NCI-H345 treated with DMSO at 0.1 percent for 48 hours (cell line): ENCODE results near the gene NHLRC1.

Source experiments
- DNase-seq: peaks from one replicate; lab custom pipeline; 2025; ENCODE audit not compliant: unreplicated experiment; lab: John Stamatoyannopoulos, UW

Gene NHLRC1

GRCh38 chr6:18139935-18140621, 17.6 kb upstream of the NHLRC1 start:
- no peak for DNase-seq

DNA sequence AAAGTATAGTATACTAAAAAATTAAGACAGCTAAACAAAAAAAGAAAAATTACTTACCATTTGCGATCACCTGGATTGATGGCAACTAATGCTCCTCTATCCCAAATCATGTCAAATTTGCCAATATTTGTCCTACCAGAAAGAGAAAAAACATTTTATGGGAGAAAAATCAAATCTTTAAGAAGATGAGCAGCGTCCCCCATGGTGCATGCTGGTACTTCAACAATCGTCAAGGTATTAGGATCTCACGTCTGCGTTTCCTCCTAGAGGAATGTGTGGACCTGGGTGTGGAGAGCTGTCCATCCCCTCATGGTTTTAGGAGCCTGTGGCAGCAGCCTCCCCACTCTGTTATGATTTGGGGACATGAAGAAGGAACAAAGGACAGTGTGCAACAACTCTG, 16.4 kb upstream of the NHLRC1 start:
- no peak for DNase-seq

GRCh38 chr6:18136260-18136659, 13.8 kb upstream of the NHLRC1 start:
- DNase-seq, result no peak

DNA sequence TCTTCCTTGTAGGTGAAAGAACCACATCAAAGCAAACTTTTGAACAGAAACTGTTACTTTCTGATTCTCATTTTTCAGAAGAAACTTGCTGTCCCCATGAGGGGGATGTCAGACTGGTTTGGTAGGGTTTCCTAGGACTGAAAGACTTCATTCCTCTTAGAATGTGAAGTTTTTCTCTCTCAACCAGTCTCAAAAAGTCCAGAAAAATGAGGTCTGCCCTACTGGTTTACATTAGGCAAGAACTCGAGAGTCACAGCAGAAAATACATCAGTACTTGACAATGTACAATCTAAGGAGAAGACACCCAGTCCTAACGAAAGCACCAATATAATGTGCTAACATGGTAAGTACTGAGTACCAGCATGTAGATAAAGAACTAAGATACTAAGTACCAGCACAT, 12.7 kb upstream of the NHLRC1 start:
- DNase-seq, result no peak

GRCh38 chr6:18132346-18132745, 9.9 kb upstream of the NHLRC1 start:
- no peak for DNase-seq

DNA sequence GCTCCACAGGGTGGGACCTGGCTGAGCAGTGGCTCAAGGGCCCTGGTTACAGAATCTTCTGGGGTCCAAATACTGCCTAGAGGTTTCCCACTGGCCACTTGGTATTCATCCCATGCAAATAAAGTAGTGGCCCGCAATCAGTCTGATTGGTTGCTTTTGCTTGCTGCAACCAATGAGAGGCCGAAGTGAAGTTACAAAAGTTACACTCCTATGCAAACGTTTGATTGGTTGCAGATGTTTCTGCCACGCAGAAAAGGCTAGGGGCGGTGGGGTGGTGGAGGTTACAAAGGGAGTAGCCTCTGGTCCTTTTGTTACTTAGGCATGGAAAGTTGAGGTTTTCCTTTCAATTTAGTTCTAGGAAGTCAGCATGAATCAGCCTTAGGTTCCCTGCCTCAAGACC, 3.6 kb upstream of the NHLRC1 start:
- no peak for DNase-seq

DNA sequence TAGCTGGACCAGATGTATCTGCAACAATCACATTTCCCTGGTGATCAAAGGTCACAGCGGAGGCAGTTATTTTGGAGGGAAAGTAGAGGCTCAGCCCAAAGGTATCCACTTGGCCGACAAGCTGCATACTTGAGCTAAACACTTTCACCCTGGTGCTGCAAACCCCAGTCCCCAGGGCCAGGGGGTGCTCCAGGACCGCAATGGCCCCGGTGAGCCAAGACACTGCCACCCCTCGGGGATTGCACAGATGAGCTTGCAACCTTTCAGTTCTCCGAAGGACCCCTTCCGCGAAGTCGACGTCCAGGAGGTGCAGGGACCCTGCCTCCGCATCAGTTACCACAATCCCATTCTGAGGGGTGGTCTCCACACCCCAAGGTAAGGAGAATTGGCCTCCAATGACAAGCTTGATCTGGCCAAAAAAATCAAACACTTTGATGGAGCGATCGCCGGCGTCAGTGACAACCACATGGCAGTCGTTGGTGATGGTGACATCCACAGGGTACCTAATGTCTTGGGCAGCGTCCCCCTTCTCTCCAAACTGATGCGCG, 823 bp downstream of the NHLRC1 start:
- DNase-seq, result no peak

DNA sequence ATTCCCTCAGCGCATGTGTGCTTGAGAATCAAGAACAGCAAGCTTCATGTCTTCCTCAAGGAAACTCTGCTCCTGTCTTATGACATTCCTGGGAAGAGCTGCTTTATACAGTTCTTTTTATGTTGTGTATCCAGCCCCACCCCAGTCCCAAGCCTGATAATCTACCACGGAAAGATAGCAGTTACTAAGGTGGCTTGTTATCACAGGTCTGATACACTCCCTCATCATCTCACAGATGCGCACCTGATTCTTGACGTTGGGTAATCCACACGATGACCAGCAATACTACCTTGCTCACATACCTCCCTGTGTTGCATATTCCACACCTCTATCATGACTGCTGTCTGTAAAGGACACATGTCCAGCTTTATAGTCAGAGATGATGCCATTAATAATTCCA, 3.2 kb downstream of the NHLRC1 start:
- no peak for DNase-seq

DNA sequence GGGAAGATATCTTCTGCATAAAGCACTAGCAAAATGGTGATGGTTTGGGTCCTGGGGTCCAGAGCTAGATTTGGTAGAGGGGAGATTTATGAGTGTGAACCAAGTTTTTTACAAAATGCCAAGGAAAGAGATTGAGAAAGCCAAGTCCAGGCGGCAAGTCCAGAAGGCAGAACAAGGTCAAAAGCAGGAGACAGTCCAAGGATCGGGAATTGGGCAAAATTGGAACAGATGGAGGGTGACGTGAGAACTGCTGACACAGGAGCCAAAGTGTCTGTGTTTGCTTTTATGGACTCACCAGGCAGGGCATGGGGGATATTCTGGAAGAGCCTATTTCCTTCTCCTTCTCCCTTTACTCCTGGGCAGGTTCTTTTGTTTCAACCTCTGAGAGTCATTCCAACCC, 4.1 kb downstream of the NHLRC1 start:
- DNase-seq, result no peak

- no peak for DNase-seq
These were observed 5.3 kb downstream of the NHLRC1 start for GRCh38 chr6:18117136-18117535.

GRCh38 chr6:18115356-18115755, 7.1 kb downstream of the NHLRC1 start:
- no peak for DNase-seq

DNA sequence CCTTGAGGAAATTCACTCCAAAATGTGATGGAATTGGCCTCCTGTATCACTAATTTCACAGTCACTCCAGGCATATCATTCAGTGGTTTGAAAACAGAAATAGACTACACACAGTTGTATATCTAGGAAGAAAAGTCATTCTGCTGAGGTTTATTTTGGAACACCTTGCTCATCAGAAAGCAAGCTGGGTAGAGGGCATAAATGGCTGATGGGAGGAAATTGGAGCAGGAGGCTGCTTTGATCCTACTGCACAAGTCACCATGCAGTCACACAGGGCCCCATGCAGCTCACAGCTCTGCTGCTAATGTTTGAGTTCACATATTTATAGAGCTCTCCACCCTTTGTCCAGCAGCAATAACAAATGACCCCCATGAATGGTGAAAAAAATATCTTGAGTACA, 12.3 kb downstream of the NHLRC1 start:
- no peak for DNase-seq

DNA sequence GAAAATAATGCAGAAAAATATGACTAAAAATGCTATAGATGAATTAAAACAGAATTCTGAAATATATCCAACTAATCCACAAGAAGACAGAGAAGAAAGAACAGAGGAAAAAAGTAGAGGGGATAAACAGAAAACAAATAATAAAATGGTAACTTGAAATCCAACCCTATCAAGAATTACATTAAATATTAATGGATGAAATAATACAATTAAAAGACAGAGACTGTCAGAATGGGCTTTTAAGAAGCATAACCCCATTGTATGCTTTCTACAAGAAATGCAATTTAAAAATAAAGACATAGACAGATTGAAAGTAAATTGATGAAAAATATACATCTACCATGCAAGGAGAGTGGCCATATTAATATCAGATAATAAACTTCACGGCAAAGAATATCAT, 15.4 kb downstream of the NHLRC1 start:
- DNase-seq, result no peak

- no peak for DNase-seq
These were observed 19.5 kb downstream of the NHLRC1 start for GRCh38 chr6:18102783-18103509.

GRCh38 chr6:18101873-18102272, 20.6 kb downstream of the NHLRC1 start:
- DNase-seq, result no peak

DNA sequence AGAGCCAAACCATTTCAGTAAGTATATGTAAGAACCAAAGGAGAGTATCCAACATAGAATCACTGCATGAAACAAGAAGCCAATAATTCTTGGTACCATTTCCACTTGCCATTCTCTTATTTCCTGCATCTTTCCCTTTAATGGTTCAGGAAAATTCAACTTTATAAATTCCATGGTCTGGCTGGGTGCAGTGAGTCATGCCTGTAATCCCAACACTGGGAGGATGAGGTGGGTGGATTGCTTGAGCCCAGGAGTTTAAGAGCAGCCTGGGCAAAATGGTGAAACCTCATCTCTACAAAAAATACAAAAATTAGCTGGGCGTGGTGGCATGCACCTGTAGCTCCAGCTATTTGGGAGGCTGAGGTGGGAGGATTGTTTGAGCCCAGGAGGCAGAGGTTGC, 21.2 kb downstream of the NHLRC1 start:
- DNase-seq, result no peak

DNA sequence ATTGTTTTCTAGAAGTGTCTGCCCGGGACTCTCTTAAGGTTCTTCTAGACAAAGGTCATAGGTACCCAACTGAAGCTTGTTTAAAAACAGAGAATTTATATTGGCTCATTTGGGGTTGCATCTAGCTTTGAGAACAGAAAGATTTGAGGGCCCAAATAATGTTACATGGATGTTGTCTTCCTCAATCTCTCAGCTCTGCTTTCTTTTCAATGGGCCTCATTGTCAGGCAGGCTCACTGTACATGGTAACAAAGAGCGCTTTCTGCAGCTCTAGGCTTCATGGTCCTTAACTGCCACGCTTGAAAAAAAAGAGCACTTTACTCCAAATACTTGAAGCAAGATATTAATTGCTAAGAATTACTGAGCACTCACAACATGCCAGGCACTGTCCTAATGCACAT, 22.2 kb downstream of the NHLRC1 start:
- no peak for DNase-seq

DNA sequence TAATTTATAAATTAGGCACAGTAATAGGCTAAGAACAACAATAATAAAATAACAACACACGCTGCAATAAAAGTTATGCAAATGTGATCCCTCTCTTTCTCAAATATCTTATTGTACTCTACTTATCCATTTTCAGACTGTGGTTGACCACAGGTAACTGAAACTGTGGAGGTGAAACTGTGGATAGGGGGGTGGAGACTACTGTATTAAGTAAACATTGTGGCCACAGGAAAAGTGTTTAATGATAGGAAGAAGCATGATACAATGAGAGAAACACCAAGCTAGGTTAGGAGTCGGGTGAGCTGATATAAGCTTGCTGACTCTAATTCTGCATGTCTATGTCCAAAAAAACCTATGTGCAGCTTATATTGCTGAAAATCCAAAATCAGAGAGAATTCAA, 23.0 kb downstream of the NHLRC1 start:
- no peak for DNase-seq

DNA sequence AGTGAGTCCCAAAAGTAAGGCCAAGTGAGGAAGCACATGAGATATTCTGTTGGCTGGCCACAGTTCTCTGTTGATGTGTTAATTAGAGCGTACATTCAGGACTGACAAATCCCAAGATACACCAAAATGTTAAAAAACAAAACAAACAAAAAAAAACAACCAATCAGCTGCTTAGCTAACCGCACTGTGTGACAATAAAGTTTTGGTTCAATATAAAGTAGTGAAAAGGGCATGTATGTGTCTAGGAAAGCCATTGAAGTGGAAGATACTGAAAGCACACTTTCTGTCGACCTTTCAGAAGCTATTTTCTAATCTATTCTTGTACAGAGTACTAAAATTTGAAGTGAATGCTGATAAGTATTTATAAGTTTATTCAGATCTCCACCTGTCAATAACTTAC, 26.1 kb downstream of the NHLRC1 start:
- DNase-seq, result no peak

DNA sequence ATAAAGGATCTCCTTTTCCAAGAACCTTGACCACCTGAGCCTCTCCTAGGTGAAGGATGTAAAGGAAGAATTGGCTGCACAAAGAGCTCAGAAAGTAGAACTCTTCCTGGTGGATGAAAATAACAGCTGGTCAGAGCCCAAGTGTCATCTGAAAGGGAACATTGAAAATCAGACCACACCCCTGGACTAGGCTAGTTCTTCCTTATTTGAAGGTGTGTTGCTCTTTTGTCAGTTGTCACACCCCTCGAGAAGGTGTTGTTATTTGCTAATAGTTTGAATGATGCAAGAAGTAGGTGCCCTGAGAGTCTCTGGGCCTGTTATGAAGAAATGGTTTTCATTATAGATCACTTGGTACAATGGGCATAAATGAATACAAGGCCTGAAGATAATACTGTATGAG, 31.1 kb downstream of the NHLRC1 start:
- DNase-seq, result no peak

- DNase-seq, result no peak
These were observed 32.1 kb downstream of the NHLRC1 start for GRCh38 chr6:18090349-18090786.
